Loucy (cell line): ENCODE results near the gene ADARB2.

Source experiments
- EZH2phosphoT487 ChIP-seq: fragments of 200-600 bp; IDR thresholded peaks from 2 replicates; pipeline ENCODE4 v1.6.1; 2018; ENCODE audit warnings: antibody characterized with exemption, mild to moderate bottlenecking, moderate library complexity, borderline replicate concordance
- TF ChIP-seq, protein P1 (sequence below): fragments of 200-600 bp; sonication (generic); conservative IDR thresholded peaks from 2 replicates; pipeline ENCODE4 v1.5.1; 2014; ENCODE audit warnings: mild to moderate bottlenecking, antibody characterized with exemption, low read length

DNA sequence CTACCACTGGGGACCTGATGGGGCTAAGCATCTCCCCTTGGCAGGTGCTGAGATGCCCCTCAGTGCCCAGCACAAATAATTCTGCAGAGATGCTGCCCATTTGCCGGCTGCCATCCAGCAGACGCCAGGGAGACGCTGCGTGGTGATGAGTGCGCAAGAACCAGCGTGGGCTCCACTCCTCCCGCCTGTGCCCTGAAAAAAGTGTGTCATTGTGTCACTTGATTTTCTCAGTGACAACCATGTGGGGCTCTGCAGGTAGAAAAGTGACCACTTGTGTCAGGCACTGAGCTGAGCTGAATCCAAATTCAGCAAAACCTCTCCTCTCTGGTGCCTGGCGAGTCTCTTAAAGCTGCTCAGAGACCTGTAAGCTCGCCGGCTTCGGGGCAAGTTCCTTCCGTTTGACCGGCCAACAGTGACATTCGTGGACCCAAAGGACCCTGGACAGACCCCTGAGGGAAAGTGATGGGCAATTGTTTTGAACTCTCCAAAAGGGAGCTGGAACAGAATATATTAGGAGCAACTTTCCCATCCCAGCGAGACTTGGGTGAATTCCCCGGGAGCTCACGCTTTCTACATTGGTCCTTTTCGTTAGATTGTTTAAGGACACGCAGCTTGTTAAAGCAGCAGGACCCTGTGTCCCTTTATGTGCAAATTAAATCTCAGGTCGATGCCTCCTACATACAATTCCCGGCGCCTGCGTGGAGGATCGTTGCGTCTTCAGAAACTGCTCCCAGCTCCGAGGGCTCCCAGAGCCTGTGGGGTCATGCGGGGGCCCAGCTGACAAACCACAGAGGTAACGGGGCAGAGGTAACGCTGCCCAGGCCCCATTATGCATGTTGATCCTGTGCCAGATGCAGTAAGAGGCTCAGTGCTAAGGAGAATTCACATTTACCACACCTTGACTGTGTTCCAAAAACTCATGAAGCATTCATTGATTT is 332.7 kb downstream of the ADARB2 start:
- TF ChIP-seq, protein P1, sequence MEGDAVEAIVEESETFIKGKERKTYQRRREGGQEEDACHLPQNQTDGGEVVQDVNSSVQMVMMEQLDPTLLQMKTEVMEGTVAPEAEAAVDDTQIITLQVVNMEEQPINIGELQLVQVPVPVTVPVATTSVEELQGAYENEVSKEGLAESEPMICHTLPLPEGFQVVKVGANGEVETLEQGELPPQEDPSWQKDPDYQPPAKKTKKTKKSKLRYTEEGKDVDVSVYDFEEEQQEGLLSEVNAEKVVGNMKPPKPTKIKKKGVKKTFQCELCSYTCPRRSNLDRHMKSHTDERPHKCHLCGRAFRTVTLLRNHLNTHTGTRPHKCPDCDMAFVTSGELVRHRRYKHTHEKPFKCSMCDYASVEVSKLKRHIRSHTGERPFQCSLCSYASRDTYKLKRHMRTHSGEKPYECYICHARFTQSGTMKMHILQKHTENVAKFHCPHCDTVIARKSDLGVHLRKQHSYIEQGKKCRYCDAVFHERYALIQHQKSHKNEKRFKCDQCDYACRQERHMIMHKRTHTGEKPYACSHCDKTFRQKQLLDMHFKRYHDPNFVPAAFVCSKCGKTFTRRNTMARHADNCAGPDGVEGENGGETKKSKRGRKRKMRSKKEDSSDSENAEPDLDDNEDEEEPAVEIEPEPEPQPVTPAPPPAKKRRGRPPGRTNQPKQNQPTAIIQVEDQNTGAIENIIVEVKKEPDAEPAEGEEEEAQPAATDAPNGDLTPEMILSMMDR: no peak
- TF ChIP-seq EZH2phosphoT487: no peak
